Spleen (tissue), 11 donors: ENCODE results near the gene GATA2. TPM values are rescaled to one million over a fixed set of nuclear protein-coding genes. Genes with fewer than 3 reads are reported as not detected.

Experiments
- DNase-seq: peaks from one replicate; pipeline ENCODE4 v3.0.0-alpha.2; 2020
- H3K27ac ChIP-seq, 8 donors: fragments of 200-600 bp; sonication (generic) in 7 of 8; 1 replicate in 4 of 8; 2 replicates in 4 of 8; pipeline versions ENCODE4 v1.5.0 to v1.8.0; 2016 to 2021; ENCODE audit warnings: inconsistent platforms in 4 of 8, mild to moderate bottlenecking in 4 of 8, moderate library complexity in 1 of 8
- H3K27me3 ChIP-seq, 7 donors: fragments of 200-600 bp; sonication (generic) in 6 of 7; replicated peaks in 1 of 7; 1 replicate in 4 of 7; 2 replicates in 3 of 7; pipeline versions ENCODE4 v1.5.0 to v1.8.0; 2016 to 2021; ENCODE audit warnings: inconsistent platforms in 3 of 7, mild to moderate bottlenecking in 1 of 7
- H3K36me3 ChIP-seq, 6 donors: fragments of 200-600 bp; sonication (generic) in 5 of 6; 1 replicate in 4 of 6; 2 replicates in 2 of 6; pipeline versions ENCODE4 v1.5.0 to v1.8.0; 2016 to 2021; ENCODE audit warnings: inconsistent platforms in 2 of 6
- H3K4me1 ChIP-seq, 6 donors: fragments of 200-600 bp; sonication (generic) in 5 of 6; 1 replicate in 3 of 6; 2 replicates in 3 of 6; pipeline versions ENCODE4 v1.5.0 to v1.8.0; 2016 to 2021; ENCODE audit warnings: inconsistent platforms in 3 of 6
- H3K4me3 ChIP-seq, 8 donors: fragments of 200-600 bp; sonication (generic) in 7 of 8; 1 replicate in 4 of 8; 2 replicates in 4 of 8; pipeline versions ENCODE4 v1.5.0 to v1.8.0; 2016 to 2021; ENCODE audit warnings: inconsistent platforms in 4 of 8, mild to moderate bottlenecking in 4 of 8, moderate library complexity in 2 of 8
- H3K9me3 ChIP-seq, 8 donors: fragments of 200-600 bp; sonication (generic) in 7 of 8; 1 replicate in 4 of 8; 2 replicates in 4 of 8; pipeline versions ENCODE4 v1.5.0 to v1.8.0; 2016 to 2021; ENCODE audit warnings: inconsistent platforms in 4 of 8
- POLR2A ChIP-seq, 3 donors: fragments of 450-650 bp; IDR thresholded peaks; one replicate each; pipeline ENCODE4 v1.5.1; 2017; ENCODE audit warnings: antibody characterized with exemption in 3 of 3, mild to moderate bottlenecking in 1 of 3
- POLR2AphosphoS5 ChIP-seq, 3 donors: sonication (generic); formaldehyde crosslinking; IDR thresholded peaks; one replicate each; pipeline ENCODE4 v1.5.1; 2017; ENCODE audit warnings: antibody characterized with exemption in 3 of 3
- WGBS, 5 donors: extraction: QIAGEN DNeasy Blood & Tissue Kit in 3 of 5; methylation state at CpG; one replicate each; pipeline versions ENCODE4 v1.1.5 to v1.1.7; 2013 to 2018; 5-methylcytosine and 5-hydroxymethylcytosine counted together
- intact Hi-C: fragments of 100-400 bp; cut with DNase I; formaldehyde crosslinking; loops from one replicate; pipeline ENCODE4 v1.15.0; 2023; ENCODE audit warnings: low total_unique reads
- polyA plus RNA-seq, 3 donors: library from polyadenylated mRNA; stranded (reverse); fragments of 200-250 nt; gene quantifications; one replicate each; pipeline ENCODE4 v1.2.1, GENCODE V29; 2013
- total RNA-seq, 7 donors: library from RNA; depleted of rRNA in 3 of 7; stranded (reverse); fragments of >200 nt in 3 of 7; fragmentation: NEBNext Ultra II Directional in 4 of 7; extraction: Animal tissue kit (Norgen Biotek cat#: 25700) in 4 of 7; gene quantifications; one replicate each; pipeline versions ENCODE4 v1.1.0 to v1.2.1, GENCODE V29; 2016 to 2021
- TF ChIP-seq, protein P1 (sequence below), 11 experiments: fragments of 200-600 bp in 7 of 11; fragments of 450-650 bp in 4 of 11; sonication (generic) in 4 of 11; IDR thresholded peaks in 8 of 11; conservative IDR thresholded peaks in 3 of 11; 1 replicate in 7 of 11; 2 replicates in 4 of 11; pipeline versions ENCODE4 v1.4.0 to v1.8.0; 2016 to 2021; ENCODE audit warnings: antibody characterized with exemption in 11 of 11, inconsistent platforms in 4 of 11, mild to moderate bottlenecking in 1 of 11
- donor health status: healthy with polysubstance abuse.
- donor health status: DM: no; HTN: no; CAD: no; lungs with moderate emphysema.
- donor health status: DM: no; HTN: no; CAD: no.
- donor health status: Bipolar disorder and iron deficiency.
- donor health status: healthy.
- donor health status: DM: no; HTN: no; CAD: no.
- donor health status: DM: yes; HTN: yes; CAD: no.

The GATA2 gene
- total and polyA plus RNA-seq, 10 donors, result 2.2 to 28.6 (median 17.0) TPM

DNA sequence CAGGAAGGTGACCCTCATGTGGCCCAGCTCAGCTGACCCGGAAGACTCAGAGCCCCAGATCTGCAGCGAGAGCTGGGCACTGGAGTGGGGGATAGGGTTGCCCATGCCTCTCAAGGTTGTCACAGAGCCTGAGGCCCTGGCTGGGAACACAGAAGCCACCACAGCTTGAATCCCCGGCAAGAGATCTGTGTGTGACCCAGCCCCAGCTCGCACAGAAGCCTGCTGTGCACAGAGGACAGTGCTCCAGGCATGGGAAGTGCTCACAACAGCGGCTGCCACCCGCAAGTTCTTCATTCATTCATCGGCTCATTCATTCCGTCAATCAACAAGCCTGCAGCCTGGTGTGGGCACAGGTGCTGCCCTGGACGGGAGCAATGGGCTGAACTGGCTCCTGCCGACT, 62.7 kb downstream of the GATA2 start:
- Histone ChIP-seq H3K27ac (no peak overlapping the region), H3K27me3 (peaks cover 3 to 98% (median 19%) of the 10 kb centered on the region in 7 donors), H3K4me1 (peaks cover 3 to 26% (median 20%) of the 10 kb centered on the region in 6 donors), H3K36me3 (no peaks in the 10 kb centered on the region), H3K4me3 (no peak overlapping the region), H3K9me3 (no peaks in the 10 kb centered on the region)
- intact Hi-C loops, result no loop called here
- DNase-seq, result no peak
- 87 to 95% (median 94%) methylated on average over 5 to 10 of the region's 10 CpGs for WGBS, 5 donors
- TF ChIP-seq, protein P1, sequence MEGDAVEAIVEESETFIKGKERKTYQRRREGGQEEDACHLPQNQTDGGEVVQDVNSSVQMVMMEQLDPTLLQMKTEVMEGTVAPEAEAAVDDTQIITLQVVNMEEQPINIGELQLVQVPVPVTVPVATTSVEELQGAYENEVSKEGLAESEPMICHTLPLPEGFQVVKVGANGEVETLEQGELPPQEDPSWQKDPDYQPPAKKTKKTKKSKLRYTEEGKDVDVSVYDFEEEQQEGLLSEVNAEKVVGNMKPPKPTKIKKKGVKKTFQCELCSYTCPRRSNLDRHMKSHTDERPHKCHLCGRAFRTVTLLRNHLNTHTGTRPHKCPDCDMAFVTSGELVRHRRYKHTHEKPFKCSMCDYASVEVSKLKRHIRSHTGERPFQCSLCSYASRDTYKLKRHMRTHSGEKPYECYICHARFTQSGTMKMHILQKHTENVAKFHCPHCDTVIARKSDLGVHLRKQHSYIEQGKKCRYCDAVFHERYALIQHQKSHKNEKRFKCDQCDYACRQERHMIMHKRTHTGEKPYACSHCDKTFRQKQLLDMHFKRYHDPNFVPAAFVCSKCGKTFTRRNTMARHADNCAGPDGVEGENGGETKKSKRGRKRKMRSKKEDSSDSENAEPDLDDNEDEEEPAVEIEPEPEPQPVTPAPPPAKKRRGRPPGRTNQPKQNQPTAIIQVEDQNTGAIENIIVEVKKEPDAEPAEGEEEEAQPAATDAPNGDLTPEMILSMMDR (IDR thresholded peaks at IDR 0.05 in 8 of 11, conservative IDR thresholded peaks at IDR 0.05 in 3 of 11), result no peak
- TF ChIP-seq POLR2AphosphoS5 (IDR thresholded peaks at IDR 0.05), result no peak
- TF ChIP-seq POLR2A (IDR thresholded peaks at IDR 0.05), result no peak

DNA sequence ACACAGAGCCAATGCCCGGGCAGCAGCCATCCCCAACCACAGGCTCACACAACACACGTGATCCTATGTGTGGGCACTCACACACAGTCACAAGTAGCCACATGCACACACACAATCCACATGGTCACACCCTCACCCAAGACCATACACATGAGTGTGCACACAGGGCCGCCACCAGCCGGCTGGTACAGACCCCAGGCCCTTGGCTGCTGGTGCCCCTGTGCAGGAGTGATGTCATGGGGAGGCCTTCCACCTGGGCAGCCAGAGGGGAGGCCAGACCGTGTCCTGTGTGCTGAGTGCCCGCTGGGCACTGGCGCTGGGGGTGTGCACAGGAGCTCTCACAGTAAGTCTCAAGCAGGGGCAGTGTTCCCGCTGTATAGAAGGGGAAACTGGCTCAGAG, 63.2 kb downstream of the GATA2 start:
- 84 to 95% (median 91%) methylated on average over 7 to 8 of the region's 8 CpGs for WGBS, 5 donors
- intact Hi-C loops, result loop anchor here (5.0 to 10.0 kb wide), 3 partner anchors 68 to 178 kb away; no protein-coding TSS in a partner anchor
- TF ChIP-seq POLR2AphosphoS5 (IDR thresholded peaks at IDR 0.05) (no peak), POLR2A (IDR thresholded peaks at IDR 0.05) (no peak)
- TF ChIP-seq, protein P1 (IDR thresholded peaks at IDR 0.05 in 8 of 11, conservative IDR thresholded peaks at IDR 0.05 in 3 of 11), result no peak
- Histone ChIP-seq H3K27ac (no peak overlapping the region), H3K36me3 (no peaks in the 10 kb centered on the region), H3K4me1 (peaks cover 3 to 26% (median 20%) of the 10 kb centered on the region in 6 donors), H3K9me3 (no peaks in the 10 kb centered on the region), H3K27me3 (peaks cover 3 to 93% (median 19%) of the 10 kb centered on the region in 7 donors), H3K4me3 (no peak overlapping the region)
- DNase-seq, result no peak

Other genes starting within 250 kb of the GATA2 start
- not detected for gene DNAJB8, start 26.3 kb downstream of the GATA2 start, total RNA-seq
- gene DNAJB8, start 26.3 kb downstream of the GATA2 start, polyA plus RNA-seq, result not detected
- 100 to 1,000 TPM; 128 to 263 (median 190) TPM for gene RPN1, start 157.6 kb upstream of the GATA2 start, total RNA-seq
- 10 to 100 TPM; 44.9 to 78.1 (median 75.4) TPM for gene RPN1, start 157.6 kb upstream of the GATA2 start, polyA plus RNA-seq
- 100 to 1,000 TPM; 133 to 227 (median 199) TPM for gene RAB7A, start 233.0 kb upstream of the GATA2 start, total RNA-seq
- 100 to 1,000 TPM in 2 of 3 donors, 10 to 100 TPM in 1; 82.3 to 150 (median 114) TPM for gene RAB7A, start 233.0 kb upstream of the GATA2 start, polyA plus RNA-seq